Progenitor cell of endocrine pancreas (in vitro differentiated cells): ENCODE results near the gene FBXL4. TPM values are rescaled to one million over a fixed set of nuclear protein-coding genes. Genes with fewer than 3 reads are reported as not detected.

ENCODE experiments used
- DNase-seq: peaks from one replicate; pipeline ENCODE4 v3.0.0; 2021; ENCODE audit warnings: low spot score; ENCODE audit not compliant: unreplicated experiment
- H3K27ac Mint-ChIP-seq: 2 replicates; pipeline ENCODE4 v1.8.0; 2021; ENCODE audit warnings: mild to moderate bottlenecking, moderate library complexity, mixed read lengths
- H3K27me3 Mint-ChIP-seq: 2 replicates; pipeline ENCODE4 v1.8.0; 2021; ENCODE audit warnings: mixed read lengths
- H3K36me3 Mint-ChIP-seq: 2 replicates; pipeline ENCODE4 v1.8.0; 2022; ENCODE audit warnings: mixed read lengths; ENCODE audit not compliant: insufficient read depth
- H3K4me1 Mint-ChIP-seq: 2 replicates; pipeline ENCODE4 v1.8.0; 2021; ENCODE audit warnings: low read depth, mixed read lengths
- H3K4me3 Mint-ChIP-seq: 2 replicates; pipeline ENCODE4 v1.8.0; 2021; ENCODE audit warnings: low read depth, mild to moderate bottlenecking, moderate library complexity, mixed read lengths
- H3K9me3 Mint-ChIP-seq: 2 replicates; pipeline ENCODE4 v1.8.0; 2021; ENCODE audit warnings: low read depth, mixed read lengths
- total RNA-seq: library from RNA; stranded (reverse); gene quantifications from 2 replicates; pipeline ENCODE4 v1.2.1, GENCODE V29; 2021
- TF ChIP-seq, protein P1 (sequence below): fragments of 200-600 bp; sonication (generic); IDR thresholded peaks from one replicate; pipeline ENCODE4 v1.5.0; 2021; ENCODE audit warnings: antibody characterized with exemption, mild to moderate bottlenecking; ENCODE audit not compliant: unreplicated experiment

FBXL4 gene
- total RNA-seq, 1 donor from 2014 or later: 18.3 TPM

DNA sequence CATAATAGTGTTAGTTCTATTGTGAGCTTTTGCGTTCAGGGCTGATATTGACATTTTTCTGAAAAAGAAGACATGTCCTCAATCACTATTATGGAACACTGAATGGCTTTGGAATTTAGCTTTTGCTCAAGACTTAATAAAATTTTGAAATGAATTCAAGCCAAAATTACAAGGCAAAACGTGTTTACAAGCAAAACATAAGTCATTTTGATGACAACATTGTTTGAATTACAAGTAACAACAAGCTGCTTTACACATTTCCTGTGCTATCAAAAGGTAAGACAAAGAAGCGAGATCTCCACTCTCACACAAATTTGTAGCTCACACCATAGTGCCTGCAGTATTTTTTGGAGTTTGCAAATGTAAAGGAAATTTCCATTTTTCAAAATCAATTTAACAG lies 75.9 kb downstream of the FBXL4 start:
- no peak for DNase-seq
- H3K27ac Mint-ChIP-seq: no peak overlapping the region
- H3K9me3 Mint-ChIP-seq: no peaks in the 10 kb centered on the region
- no peak overlapping the region for H3K4me3 Mint-ChIP-seq
- H3K4me1 Mint-ChIP-seq: no peaks in the 10 kb centered on the region
- H3K36me3 Mint-ChIP-seq: peaks cover 8% of the 10 kb centered on the region
- TF ChIP-seq, protein P1, sequence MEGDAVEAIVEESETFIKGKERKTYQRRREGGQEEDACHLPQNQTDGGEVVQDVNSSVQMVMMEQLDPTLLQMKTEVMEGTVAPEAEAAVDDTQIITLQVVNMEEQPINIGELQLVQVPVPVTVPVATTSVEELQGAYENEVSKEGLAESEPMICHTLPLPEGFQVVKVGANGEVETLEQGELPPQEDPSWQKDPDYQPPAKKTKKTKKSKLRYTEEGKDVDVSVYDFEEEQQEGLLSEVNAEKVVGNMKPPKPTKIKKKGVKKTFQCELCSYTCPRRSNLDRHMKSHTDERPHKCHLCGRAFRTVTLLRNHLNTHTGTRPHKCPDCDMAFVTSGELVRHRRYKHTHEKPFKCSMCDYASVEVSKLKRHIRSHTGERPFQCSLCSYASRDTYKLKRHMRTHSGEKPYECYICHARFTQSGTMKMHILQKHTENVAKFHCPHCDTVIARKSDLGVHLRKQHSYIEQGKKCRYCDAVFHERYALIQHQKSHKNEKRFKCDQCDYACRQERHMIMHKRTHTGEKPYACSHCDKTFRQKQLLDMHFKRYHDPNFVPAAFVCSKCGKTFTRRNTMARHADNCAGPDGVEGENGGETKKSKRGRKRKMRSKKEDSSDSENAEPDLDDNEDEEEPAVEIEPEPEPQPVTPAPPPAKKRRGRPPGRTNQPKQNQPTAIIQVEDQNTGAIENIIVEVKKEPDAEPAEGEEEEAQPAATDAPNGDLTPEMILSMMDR: no peak
- H3K27me3 Mint-ChIP-seq: no peaks in the 10 kb centered on the region

DNA sequence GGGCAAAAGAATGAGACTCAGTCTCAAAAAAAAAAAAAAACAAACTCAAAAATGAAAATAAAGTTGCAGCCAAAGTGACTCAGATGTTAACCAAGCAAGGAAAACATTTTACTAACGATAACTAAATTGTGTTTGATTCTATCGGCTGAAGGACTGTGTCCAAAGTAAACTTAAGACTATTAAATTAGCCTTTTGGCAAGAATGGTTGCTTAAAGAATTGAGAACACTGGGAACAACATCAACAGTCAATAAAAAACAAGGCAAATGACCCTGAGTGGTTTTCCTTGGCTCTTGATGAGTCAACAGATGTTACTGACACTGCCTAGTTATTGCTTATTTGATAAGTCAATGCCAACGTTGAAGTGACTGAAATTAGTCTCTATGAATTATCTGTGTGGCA lies 76.7 kb downstream of the FBXL4 start:
- Mint-ChIP-seq H3K4me1 (no peaks in the 10 kb centered on the region), H3K9me3 (no peaks in the 10 kb centered on the region), H3K27ac (no peak overlapping the region), H3K27me3 (no peaks in the 10 kb centered on the region), H3K36me3 (peaks cover 13% of the 10 kb centered on the region), H3K4me3 (no peak overlapping the region)
- DNase-seq: no peak
- TF ChIP-seq, protein P1: no peak

DNA sequence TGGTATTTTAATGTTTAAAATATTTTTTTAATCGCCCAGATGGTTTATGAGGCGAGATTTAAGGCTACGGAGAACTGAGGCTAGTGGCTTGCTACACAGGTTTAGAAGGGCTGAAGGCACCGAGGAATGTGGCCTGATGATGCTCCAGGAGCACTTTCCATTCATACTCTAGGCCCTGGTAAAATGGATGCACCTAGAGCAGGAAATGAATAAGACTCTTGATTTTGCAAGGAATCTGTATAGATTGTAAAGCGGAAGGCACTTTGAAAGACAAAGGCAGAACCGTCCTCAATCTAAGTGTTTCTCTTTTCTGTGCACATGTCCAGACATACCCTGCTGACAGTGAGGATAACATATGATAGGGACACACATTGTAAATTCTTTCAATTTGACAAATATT lies 83.2 kb downstream of the FBXL4 start:
- Mint-ChIP-seq H3K4me3 (no peak overlapping the region), H3K9me3 (no peaks in the 10 kb centered on the region), H3K4me1 (no peaks in the 10 kb centered on the region), H3K36me3 (peaks cover 7% of the 10 kb centered on the region), H3K27ac (no peak overlapping the region), H3K27me3 (no peaks in the 10 kb centered on the region)
- TF ChIP-seq, protein P1: no peak
- DNase-seq: no peak

DNA sequence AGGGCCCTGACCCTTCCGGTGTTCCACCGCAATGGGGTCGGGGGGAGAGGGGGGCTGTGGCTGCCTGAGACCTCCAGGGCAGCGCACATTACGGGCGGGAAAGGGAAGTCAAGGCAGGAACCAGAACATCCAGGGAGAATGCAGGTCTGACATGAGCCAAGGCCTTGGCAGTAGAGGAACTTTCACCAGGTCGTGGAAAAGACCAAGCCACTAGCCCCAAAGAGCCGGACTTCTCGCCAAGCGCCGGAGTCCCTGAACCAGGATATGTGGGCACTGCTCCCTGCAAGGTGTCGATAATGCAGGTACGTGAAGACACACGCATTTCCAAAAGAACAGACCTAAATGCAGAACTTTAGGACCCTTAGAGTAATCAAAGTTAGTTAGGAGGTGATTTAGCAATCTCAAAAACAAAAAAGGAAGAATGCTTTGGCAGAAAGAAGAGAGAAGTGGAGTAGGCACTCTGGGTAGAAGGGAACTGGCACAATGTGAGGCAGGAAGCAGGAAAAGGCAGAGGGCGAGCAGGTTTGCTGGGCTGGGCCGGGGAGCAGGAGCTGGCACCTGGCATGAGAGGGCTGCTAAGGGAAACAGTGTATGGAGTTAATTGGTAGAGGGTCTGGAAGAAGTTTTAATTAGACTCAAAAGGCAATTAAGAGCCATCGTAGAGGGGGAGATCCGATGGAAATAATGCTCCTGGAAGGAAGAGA lies 99.1 kb downstream of the FBXL4 start:
- Mint-ChIP-seq H3K4me3 (peak overlapping the region; percentile 29), H3K27ac (no peak overlapping the region), H3K4me1 (peaks cover 12% of the 10 kb centered on the region), H3K9me3 (no peaks in the 10 kb centered on the region), H3K27me3 (peaks cover 51% of the 10 kb centered on the region), H3K36me3 (no peaks in the 10 kb centered on the region)
- TF ChIP-seq, protein P1: no peak
- DNase-seq: no peak

DNA sequence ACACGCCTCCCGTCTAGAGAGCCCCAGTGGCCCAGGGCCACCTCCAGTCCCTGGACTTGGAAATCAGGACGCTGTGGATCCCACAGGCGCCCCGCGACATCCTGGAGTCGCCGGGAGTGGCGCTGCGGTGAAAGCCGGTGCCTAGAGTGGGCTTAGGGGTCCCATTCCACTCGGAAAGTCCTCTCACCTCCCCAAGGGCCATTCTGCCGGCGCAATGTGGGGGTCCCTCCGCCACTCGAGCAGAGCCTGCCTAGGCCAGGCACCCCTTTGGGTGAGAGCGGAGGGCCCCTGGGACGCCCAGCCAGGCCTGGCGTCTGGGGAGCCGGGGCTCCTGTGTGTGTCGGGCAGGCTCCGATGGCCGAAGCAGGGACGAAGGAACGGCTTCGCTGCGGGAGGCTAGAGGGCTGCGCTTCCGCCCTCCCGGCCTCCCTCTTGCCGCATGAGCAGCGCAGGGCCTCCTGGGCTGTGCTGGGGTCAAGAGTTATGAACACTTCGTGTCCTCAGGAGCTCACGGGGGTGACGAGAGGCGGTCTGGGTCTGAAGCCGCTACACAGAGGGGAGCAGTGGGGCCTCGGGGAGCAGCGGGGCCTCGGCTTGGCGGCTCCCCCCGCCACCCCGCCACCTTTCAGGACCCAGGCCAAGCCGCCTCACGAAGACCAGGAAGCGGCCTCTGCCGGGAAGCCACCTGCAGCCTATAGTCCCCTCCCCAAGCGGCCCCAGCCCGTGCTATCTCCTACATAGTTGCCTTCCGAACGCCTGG lies 99.8 kb downstream of the FBXL4 start:
- Mint-ChIP-seq H3K9me3 (no peaks in the 10 kb centered on the region), H3K27me3 (peaks cover 58% of the 10 kb centered on the region), H3K4me1 (peaks cover 12% of the 10 kb centered on the region), H3K36me3 (no peaks in the 10 kb centered on the region), H3K27ac (no peak overlapping the region), H3K4me3 (peak overlapping the region; percentile 50)
- no peak for DNase-seq
- TF ChIP-seq, protein P1: peak; percentile 38
